ENCODE measurements around the gene KIR3DL2. TPM values are rescaled to one million over a fixed set of nuclear protein-coding genes. Genes with fewer than 3 reads are reported as not detected.
"Not testable (repeated sequence)": the region's sequence is repeated elsewhere in the genome, so short reads cannot be mapped to it uniquely, and the experiment has no call there.

The KIR3DL2 gene
- total RNA-seq, 4 donors from 2014 or later, result 0.37 TPM; not detected in 3

- no peaks in the 10 kb centered on the region for H3K36me3 ChIP-seq
- H3K27ac ChIP-seq, result no peak overlapping the region
- no peaks in the 10 kb centered on the region for H3K27me3 ChIP-seq
- intact Hi-C loops (cut with DNase I; ENCODE audit: low total_unique reads), result no loop called here
- H3K9me3 ChIP-seq, result no peaks in the 10 kb centered on the region
- no peak for TF ChIP-seq CTCF (IDR thresholded peaks at IDR 0.05)
- TF ChIP-seq POLR2A (IDR thresholded peaks at IDR 0.05), result no peak
- no peaks in the 10 kb centered on the region for H3K4me1 ChIP-seq
- H3K4me3 ChIP-seq, result no peak overlapping the region
- DNase-seq, result no peak
Observed at GRCh38 chr19:54888239-54888638, 38.0 kb downstream of the KIR3DL2 start.

GRCh38 chr19:54889566-54889965 is 39.3 kb downstream of the KIR3DL2 start:
- intact Hi-C loops (cut with DNase I; ENCODE audit: low total_unique reads), result no loop called here
- Histone ChIP-seq H3K4me1 (no peaks in the 10 kb centered on the region), H3K27ac (no peak overlapping the region), H3K4me3 (no peak overlapping the region), H3K36me3 (no peaks in the 10 kb centered on the region), H3K27me3 (no peaks in the 10 kb centered on the region), H3K9me3 (no peaks in the 10 kb centered on the region)
- TF ChIP-seq CTCF (IDR thresholded peaks at IDR 0.05), result no peak
- TF ChIP-seq POLR2A (IDR thresholded peaks at IDR 0.05), result no peak
- DNase-seq, result no peak

- TF ChIP-seq CTCF (IDR thresholded peaks at IDR 0.05) (no peak), POLR2A (IDR thresholded peaks at IDR 0.05) (no peak)
- no peak overlapping the region for H3K4me3 ChIP-seq
Observed at GRCh38 chr19:54893406-54893805, 43.2 kb downstream of the KIR3DL2 start.

GRCh38 chr19:54894106-54894505 is 43.9 kb downstream of the KIR3DL2 start:
- DNase-seq; intact Hi-C loops (cut with DNase I; ENCODE audit: low total_unique reads): not testable (repeated sequence)

More at GRCh38 chr19:54893406-54893805, 43.2 kb downstream of the KIR3DL2 start:
- no peak for DNase-seq
- H3K4me1 ChIP-seq, result no peaks in the 10 kb centered on the region
- intact Hi-C loops (cut with DNase I; ENCODE audit: low total_unique reads), result no loop called here
- H3K27ac ChIP-seq, result no peak overlapping the region
- no peaks in the 10 kb centered on the region for H3K36me3 ChIP-seq
- H3K27me3 ChIP-seq, result no peaks in the 10 kb centered on the region
- no peaks in the 10 kb centered on the region for H3K9me3 ChIP-seq

GRCh38 chr19:54896036-54896435 is 45.8 kb downstream of the KIR3DL2 start:
- Histone ChIP-seq H3K4me1 (no peaks in the 10 kb centered on the region), H3K27me3 (no peaks in the 10 kb centered on the region), H3K9me3 (no peaks in the 10 kb centered on the region), H3K27ac (no peak overlapping the region), H3K36me3 (no peaks in the 10 kb centered on the region), H3K4me3 (no peak overlapping the region)
- intact Hi-C loops (cut with DNase I; ENCODE audit: low total_unique reads), result no loop called here
- no peak for DNase-seq
- TF ChIP-seq POLR2A (IDR thresholded peaks at IDR 0.05), result no peak
- no peak for TF ChIP-seq CTCF (IDR thresholded peaks at IDR 0.05)

More at GRCh38 chr19:54894106-54894505, 43.9 kb downstream of the KIR3DL2 start:
- not testable (repeated sequence) for H3K9me3 ChIP-seq, H3K4me3 ChIP-seq, H3K27me3 ChIP-seq, H3K36me3 ChIP-seq, H3K4me1 ChIP-seq, H3K27ac ChIP-seq

- intact Hi-C loops (cut with DNase I; ENCODE audit: low total_unique reads), result not testable (repeated sequence)
Observed at GRCh38 chr19:54898685-54899084, 48.4 kb downstream of the KIR3DL2 start.

GRCh38 chr19:54899646-54900045 is 49.4 kb downstream of the KIR3DL2 start:
- H3K27me3 ChIP-seq; H3K27ac ChIP-seq; H3K9me3 ChIP-seq; H3K4me3 ChIP-seq; intact Hi-C loops (cut with DNase I; ENCODE audit: low total_unique reads); H3K36me3 ChIP-seq; H3K4me1 ChIP-seq; DNase-seq: not testable (repeated sequence)

More at GRCh38 chr19:54898685-54899084, 48.4 kb downstream of the KIR3DL2 start:
- H3K4me3 ChIP-seq, H3K36me3 ChIP-seq, H3K27me3 ChIP-seq, H3K4me1 ChIP-seq, H3K27ac ChIP-seq, H3K9me3 ChIP-seq, DNase-seq: not testable (repeated sequence)

- H3K36me3 ChIP-seq; H3K27me3 ChIP-seq; H3K4me3 ChIP-seq; H3K4me1 ChIP-seq; H3K9me3 ChIP-seq; H3K27ac ChIP-seq; intact Hi-C loops (cut with DNase I; ENCODE audit: low total_unique reads); DNase-seq: not testable (repeated sequence)
Observed at GRCh38 chr19:54901153-54901552, 50.9 kb downstream of the KIR3DL2 start.

Measured in uterus (tissue), 4 donors.